ENCODE data around the gene AKAP12. TPM values are rescaled to one million over a fixed set of nuclear protein-coding genes. Genes with fewer than 3 reads are reported as not detected.

The AKAP12 gene
- total and polyA plus RNA-seq, 2 experiments from 2014 or later = 90.1 to 137 TPM

DNA sequence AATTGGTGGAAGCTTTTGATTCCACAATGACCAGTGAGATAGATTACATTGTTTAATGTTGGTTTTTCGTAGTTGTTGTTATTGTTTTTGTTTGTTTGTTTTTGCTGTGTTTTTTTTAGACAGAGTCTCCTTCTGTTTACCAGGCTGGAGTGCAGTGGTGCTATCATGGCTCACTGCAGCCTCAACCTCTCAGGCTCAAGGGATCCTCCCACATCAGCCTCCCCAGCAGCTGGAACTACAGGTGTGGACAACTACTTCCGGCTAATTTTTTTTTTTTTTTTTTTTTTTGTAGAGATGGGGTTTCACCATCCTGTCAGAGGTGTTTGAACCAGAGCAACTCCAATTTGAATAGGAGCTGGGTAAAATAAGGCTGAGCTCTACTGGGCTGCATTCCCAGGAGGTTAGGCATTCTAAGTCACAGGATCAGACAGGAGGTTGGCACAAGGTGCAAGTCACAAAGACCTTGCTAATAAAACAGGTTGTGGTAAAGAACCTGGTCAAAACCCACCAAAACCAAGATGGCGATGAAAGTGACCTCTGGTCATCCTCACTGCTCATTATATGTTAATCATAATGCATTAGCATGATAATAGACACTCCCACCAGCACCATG lies 10.9 kb upstream of the AKAP12 start:
- Mint-ChIP-seq H3K27ac (peak overlapping the region; percentile 63), H3K36me3 (ENCODE audit: low read depth) (no peaks in the 10 kb centered on the region), H3K9me3 (no peaks in the 10 kb centered on the region), H3K4me1 (peaks cover 14% of the 10 kb centered on the region), H3K27me3 (ENCODE audit: insufficient read depth, low read depth, poor library complexity) (peaks cover 6% of the 10 kb centered on the region), H3K4me3 (no peak overlapping the region)
- Histone ChIP-seq H2AFZ (no peak overlapping the region), H3K4me1 (ENCODE audit: insufficient read depth) (peaks cover 10% of the 10 kb centered on the region; the same call in 1 of the 2 replicates), H3K9me2 (ENCODE audit: insufficient read depth) (peaks cover 8% of the 10 kb centered on the region; the same call in 1 of the 2 replicates), H3K79me2 (replicated peaks; ENCODE audit: insufficient read depth) (no peaks in the 10 kb centered on the region), H4K20me1 (replicated peaks; ENCODE audit: insufficient read depth) (no peaks in the 10 kb centered on the region), H3K4me2 (no peak overlapping the region), H3K27me3 (ENCODE audit: insufficient read depth) (no peaks in the 10 kb centered on the region), H3K4me3 (no peak overlapping the region), H3F3A (replicated peaks; ENCODE audit: low read depth) (no peaks in the 10 kb centered on the region), H3K36me3 (ENCODE audit: insufficient read depth) (no peaks in the 10 kb centered on the region), H3K27ac (ENCODE audit: low read depth) (0 out of 2 replicates have a peak overlapping the region, but pooled peaks have one; percentile 5)
- ATAC-seq (no peak), DNase-seq (ENCODE audit: low spot score) (no peak)
- TF ChIP-seq EZH2phosphoT487 (IDR thresholded peaks at IDR 0.05; ENCODE audit: unreplicated experiment) (no peak), CREB1 (CRISPR knock-in tag; IDR thresholded peaks at IDR 0.05; ENCODE audit: low read depth) (0 out of 2 replicates have a peak, but pooled peaks have one; percentile 11)

DNA sequence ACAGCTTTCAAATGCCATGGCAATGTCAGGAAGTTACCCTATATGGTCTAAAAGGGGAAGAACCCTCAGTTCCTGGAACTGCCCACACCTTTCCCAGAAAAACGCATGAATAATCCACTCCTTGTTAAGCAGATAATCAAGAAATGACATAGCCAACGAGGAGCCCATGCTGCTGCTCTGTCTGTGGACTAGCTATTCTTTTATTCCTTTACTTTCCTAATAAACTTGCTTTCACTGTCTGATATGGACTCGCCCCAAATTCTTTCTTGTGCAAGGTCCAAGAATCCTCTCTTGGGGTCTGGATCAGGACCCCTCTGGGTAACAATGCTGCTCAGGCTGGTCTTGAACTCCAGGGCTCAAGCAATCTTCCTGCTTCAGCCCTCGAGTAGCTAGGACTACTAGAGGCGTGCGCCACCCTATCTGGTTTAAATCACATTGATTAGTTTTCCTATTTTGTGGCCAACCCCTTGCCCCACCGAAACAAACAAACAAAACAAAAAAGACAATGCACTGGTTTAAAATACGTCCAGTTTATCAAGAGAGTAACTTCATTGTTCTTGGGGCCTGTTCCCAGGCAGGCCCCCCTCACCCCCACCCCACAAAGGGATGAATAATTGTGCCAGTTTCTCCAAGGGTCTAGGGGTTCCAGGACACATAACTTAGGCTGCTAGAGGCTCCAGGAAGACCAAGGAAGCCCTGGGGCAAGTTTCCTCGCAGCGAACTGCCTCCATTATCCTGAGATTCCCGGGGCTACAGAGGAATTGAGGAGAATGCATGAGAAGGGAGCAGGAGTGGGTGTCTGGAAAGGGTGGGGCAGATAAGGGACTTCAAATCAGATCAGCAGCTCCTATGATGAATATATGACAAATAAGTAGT lies 10.1 kb upstream of the AKAP12 start:
- TF ChIP-seq POLR2AphosphoS5 (IDR thresholded peaks at IDR 0.05; ENCODE audit: low read depth) = no peak
- TF ChIP-seq, protein P1, sequence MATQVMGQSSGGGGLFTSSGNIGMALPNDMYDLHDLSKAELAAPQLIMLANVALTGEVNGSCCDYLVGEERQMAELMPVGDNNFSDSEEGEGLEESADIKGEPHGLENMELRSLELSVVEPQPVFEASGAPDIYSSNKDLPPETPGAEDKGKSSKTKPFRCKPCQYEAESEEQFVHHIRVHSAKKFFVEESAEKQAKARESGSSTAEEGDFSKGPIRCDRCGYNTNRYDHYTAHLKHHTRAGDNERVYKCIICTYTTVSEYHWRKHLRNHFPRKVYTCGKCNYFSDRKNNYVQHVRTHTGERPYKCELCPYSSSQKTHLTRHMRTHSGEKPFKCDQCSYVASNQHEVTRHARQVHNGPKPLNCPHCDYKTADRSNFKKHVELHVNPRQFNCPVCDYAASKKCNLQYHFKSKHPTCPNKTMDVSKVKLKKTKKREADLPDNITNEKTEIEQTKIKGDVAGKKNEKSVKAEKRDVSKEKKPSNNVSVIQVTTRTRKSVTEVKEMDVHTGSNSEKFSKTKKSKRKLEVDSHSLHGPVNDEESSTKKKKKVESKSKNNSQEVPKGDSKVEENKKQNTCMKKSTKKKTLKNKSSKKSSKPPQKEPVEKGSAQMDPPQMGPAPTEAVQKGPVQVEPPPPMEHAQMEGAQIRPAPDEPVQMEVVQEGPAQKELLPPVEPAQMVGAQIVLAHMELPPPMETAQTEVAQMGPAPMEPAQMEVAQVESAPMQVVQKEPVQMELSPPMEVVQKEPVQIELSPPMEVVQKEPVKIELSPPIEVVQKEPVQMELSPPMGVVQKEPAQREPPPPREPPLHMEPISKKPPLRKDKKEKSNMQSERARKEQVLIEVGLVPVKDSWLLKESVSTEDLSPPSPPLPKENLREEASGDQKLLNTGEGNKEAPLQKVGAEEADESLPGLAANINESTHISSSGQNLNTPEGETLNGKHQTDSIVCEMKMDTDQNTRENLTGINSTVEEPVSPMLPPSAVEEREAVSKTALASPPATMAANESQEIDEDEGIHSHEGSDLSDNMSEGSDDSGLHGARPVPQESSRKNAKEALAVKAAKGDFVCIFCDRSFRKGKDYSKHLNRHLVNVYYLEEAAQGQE (IDR thresholded peaks at IDR 0.05; ENCODE audit: unreplicated experiment) = no peak
- no peak for TF ChIP-seq ZNF114 (CRISPR knock-in tag; IDR thresholded peaks at IDR 0.05)
- no peak for TF ChIP-seq ZNF331 (CRISPR knock-in tag; IDR thresholded peaks at IDR 0.05; ENCODE audit: low read depth)
- TF ChIP-seq, protein P2, sequence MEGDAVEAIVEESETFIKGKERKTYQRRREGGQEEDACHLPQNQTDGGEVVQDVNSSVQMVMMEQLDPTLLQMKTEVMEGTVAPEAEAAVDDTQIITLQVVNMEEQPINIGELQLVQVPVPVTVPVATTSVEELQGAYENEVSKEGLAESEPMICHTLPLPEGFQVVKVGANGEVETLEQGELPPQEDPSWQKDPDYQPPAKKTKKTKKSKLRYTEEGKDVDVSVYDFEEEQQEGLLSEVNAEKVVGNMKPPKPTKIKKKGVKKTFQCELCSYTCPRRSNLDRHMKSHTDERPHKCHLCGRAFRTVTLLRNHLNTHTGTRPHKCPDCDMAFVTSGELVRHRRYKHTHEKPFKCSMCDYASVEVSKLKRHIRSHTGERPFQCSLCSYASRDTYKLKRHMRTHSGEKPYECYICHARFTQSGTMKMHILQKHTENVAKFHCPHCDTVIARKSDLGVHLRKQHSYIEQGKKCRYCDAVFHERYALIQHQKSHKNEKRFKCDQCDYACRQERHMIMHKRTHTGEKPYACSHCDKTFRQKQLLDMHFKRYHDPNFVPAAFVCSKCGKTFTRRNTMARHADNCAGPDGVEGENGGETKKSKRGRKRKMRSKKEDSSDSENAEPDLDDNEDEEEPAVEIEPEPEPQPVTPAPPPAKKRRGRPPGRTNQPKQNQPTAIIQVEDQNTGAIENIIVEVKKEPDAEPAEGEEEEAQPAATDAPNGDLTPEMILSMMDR (conservative IDR thresholded peaks at IDR 0.05; ENCODE audit: low read depth in 2 of 2) = no peak
- Histone ChIP-seq H4K20me1 (replicated peaks; ENCODE audit: insufficient read depth) (no peaks in the 10 kb centered on the region), H3K27me3 (ENCODE audit: insufficient read depth) (no peaks in the 10 kb centered on the region), H2AFZ (no peak overlapping the region), H3K36me3 (ENCODE audit: insufficient read depth) (no peaks in the 10 kb centered on the region), H3K27ac (ENCODE audit: low read depth) (peak overlapping the region; percentile 90), H3K79me2 (replicated peaks; ENCODE audit: insufficient read depth) (no peaks in the 10 kb centered on the region), H3K9me2 (ENCODE audit: insufficient read depth) (peaks cover 8% of the 10 kb centered on the region; the same call in 1 of the 2 replicates), H3K4me1 (ENCODE audit: insufficient read depth) (peaks cover 10% of the 10 kb centered on the region; the same call in 1 of the 2 replicates), H3F3A (replicated peaks; ENCODE audit: low read depth) (no peaks in the 10 kb centered on the region), H3K4me3 (no peak overlapping the region), H3K4me2 (no peak overlapping the region)
- Mint-ChIP-seq H3K27me3 (ENCODE audit: insufficient read depth, low read depth, poor library complexity) (peaks cover 8% of the 10 kb centered on the region), H3K27ac (peak overlapping the region; percentile 58), H3K9me3 (no peaks in the 10 kb centered on the region), H3K36me3 (ENCODE audit: low read depth) (no peaks in the 10 kb centered on the region), H3K4me3 (no peak overlapping the region), H3K4me1 (peaks cover 14% of the 10 kb centered on the region)
- ATAC-seq = peak; percentile 53
- peak; percentile 71 for DNase-seq (ENCODE audit: low spot score)

All from GM23338 (cell line).